Measurements from ENCODE around the gene CCDC17.

Gene CCDC17

GRCh38 chr1:45623972-45624371 is at the start of gene CCDC17:
CCDC17 (minus strand) TSS chr1:45624054; CDS start chr1:45623909, 145 bp downstream.
- in situ Hi-C loops (cut with MboI; ENCODE audit: low sequenced_read_pairs, unreplicated experiment), result no loop called here

GRCh38 chr1:45669859-45670655 is 46.2 kb upstream of the CCDC17 start:
- in situ Hi-C loops (cut with MboI; ENCODE audit: low sequenced_read_pairs, unreplicated experiment), result no loop called here
- DNase-seq (ENCODE audit: low spot score), result no peak
- TF ChIP-seq CTCF (IDR thresholded peaks at IDR 0.05; ENCODE audit: borderline replicate concordance, control extremely low read depth, extremely low read depth, insufficient read depth, missing control alignments), result no peak

More at GRCh38 chr1:45623972-45624371, at the start of gene CCDC17:
- no peak for DNase-seq (ENCODE audit: low spot score)
- no peak for TF ChIP-seq CTCF (IDR thresholded peaks at IDR 0.05; ENCODE audit: borderline replicate concordance, control extremely low read depth, extremely low read depth, insufficient read depth, missing control alignments)

GRCh38 chr1:45669379-45669778 is 45.5 kb upstream of the CCDC17 start:
- in situ Hi-C loops (cut with MboI; ENCODE audit: low sequenced_read_pairs, unreplicated experiment), result no loop called here
- TF ChIP-seq CTCF (IDR thresholded peaks at IDR 0.05; ENCODE audit: borderline replicate concordance, control extremely low read depth, extremely low read depth, insufficient read depth, missing control alignments), result no peak
- DNase-seq (ENCODE audit: low spot score), result no peak

- no peak for DNase-seq (ENCODE audit: low spot score)
- in situ Hi-C loops (cut with MboI; ENCODE audit: low sequenced_read_pairs, unreplicated experiment), result no loop called here
- TF ChIP-seq CTCF (IDR thresholded peaks at IDR 0.05; ENCODE audit: borderline replicate concordance, control extremely low read depth, extremely low read depth, insufficient read depth, missing control alignments), result no peak
These were observed 44.7 kb upstream of the CCDC17 start for GRCh38 chr1:45668526-45668925.

GRCh38 chr1:45667321-45668111 is 43.7 kb upstream of the CCDC17 start:
- no peak for TF ChIP-seq CTCF (IDR thresholded peaks at IDR 0.05; ENCODE audit: borderline replicate concordance, control extremely low read depth, extremely low read depth, insufficient read depth, missing control alignments)
- no peak for DNase-seq (ENCODE audit: low spot score)
- in situ Hi-C loops (cut with MboI; ENCODE audit: low sequenced_read_pairs, unreplicated experiment), result no loop called here

- no peak for DNase-seq (ENCODE audit: low spot score)
- in situ Hi-C loops (cut with MboI; ENCODE audit: low sequenced_read_pairs, unreplicated experiment), result no loop called here
- no peak for TF ChIP-seq CTCF (IDR thresholded peaks at IDR 0.05; ENCODE audit: borderline replicate concordance, control extremely low read depth, extremely low read depth, insufficient read depth, missing control alignments)
These were observed 43.0 kb upstream of the CCDC17 start for GRCh38 chr1:45666836-45667235.

Measured in GM13976 (cell line).